HuH-7 (cell line): Measurements from ENCODE around the gene APOM.
A peak's percentile ranks its signal among the peaks of the same experiment; 100 is the strongest.

Experiments
- DNase-seq: peaks from one replicate; pipeline ENCODE4 v3.0.0; 2011; ENCODE audit warnings: low spot score

The APOM gene

GRCh38 chr6:31655349-31656237 lies at the start of gene APOM:
APOM (plus strand) TSS chr6:31655894; CDS start chr6:31655967, 73 bp downstream.
- DNase-seq = peak; percentile 72

- no peak for DNase-seq
Observed at GRCh38 chr6:31607317-31607716, 48.4 kb upstream of the APOM start.

GRCh38 chr6:31609519-31610406 lies 45.9 kb upstream of the APOM start:
- DNase-seq = no peak

GRCh38 chr6:31610968-31611367 lies 44.7 kb upstream of the APOM start:
- no peak for DNase-seq

GRCh38 chr6:31614075-31614619 lies 41.5 kb upstream of the APOM start:
- no peak for DNase-seq

- DNase-seq = no peak
Observed at GRCh38 chr6:31614684-31615578, 40.8 kb upstream of the APOM start, which contains the start of gene AIF1. AIF1 (plus strand) TSS chr6:31615234; CDS start chr6:31615330, 96 bp downstream.

- DNase-seq = no peak
Observed at GRCh38 chr6:31615748-31616147, 39.9 kb upstream of the APOM start.

GRCh38 chr6:31617010-31617409 lies 38.7 kb upstream of the APOM start:
- no peak for DNase-seq

- peak; percentile 88 for DNase-seq
Observed at GRCh38 chr6:31619805-31620585, 35.7 kb upstream of the APOM start.

- peak; percentile 78 for DNase-seq
Observed at GRCh38 chr6:31620586-31621319, 34.9 kb upstream of the APOM start, which contains the start of gene PRRC2A. PRRC2A (plus strand) TSS chr6:31620715; CDS start chr6:31622790, 2,075 bp downstream.

GRCh38 chr6:31621320-31621939 lies 34.3 kb upstream of the APOM start:
- no peak for DNase-seq

GRCh38 chr6:31621991-31622390 lies 33.7 kb upstream of the APOM start:
- no peak for DNase-seq

- DNase-seq = no peak
Observed at GRCh38 chr6:31622684-31623091, 33.0 kb upstream of the APOM start.

- no peak for DNase-seq
Observed at GRCh38 chr6:31624070-31624469, 31.6 kb upstream of the APOM start.

- no peak for DNase-seq
Observed at GRCh38 chr6:31626952-31627351, 28.7 kb upstream of the APOM start.

- DNase-seq = no peak
Observed at GRCh38 chr6:31627690-31628287, 27.9 kb upstream of the APOM start.

GRCh38 chr6:31629014-31629413 lies 26.7 kb upstream of the APOM start:
- DNase-seq = no peak

GRCh38 chr6:31630177-31630934 lies 25.3 kb upstream of the APOM start:
- DNase-seq = no peak
